ENCODE measurements around the gene VAC14.
"Not testable (repeated sequence)": the region's sequence is repeated elsewhere in the genome, so short reads cannot be mapped to it uniquely, and the experiment has no call there.

VAC14 gene

DNA sequence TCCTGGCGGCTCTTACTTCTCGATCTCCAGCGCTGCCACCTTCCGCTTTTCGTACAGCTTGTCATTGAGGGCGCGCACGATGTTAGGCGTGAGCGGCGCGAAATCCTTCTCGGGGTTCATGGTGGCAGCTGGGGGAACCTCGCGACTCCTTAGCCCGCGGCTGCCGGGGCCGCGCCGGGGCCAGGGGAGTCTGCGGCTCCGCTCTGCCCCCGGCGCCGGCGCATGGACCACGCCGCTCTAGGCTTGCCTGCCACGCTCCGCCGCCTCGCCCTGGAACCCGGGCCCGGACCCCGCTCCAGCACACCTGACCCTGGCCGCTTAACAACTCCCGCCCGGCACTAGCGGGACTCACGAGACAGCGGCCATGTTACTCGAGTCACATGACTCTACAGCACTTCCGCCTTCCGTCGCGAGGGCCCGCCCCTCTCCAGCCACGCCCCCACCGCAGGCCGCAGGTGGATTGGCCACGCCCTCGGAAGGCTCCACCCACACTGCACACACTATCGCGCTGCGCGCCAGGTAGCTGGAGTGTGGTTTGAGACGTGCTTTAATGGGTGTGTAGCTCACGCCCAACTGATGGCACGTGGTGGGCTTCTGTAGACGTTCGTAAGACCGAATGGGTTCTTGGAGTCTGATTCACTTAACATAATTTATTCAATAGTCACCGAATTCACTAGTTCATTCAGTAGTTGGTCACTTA is at the start of gene VAC14:
VAC14 (minus strand) TSS at position 378 of the 700 bp plus-strand sequence; CDS start at position 120, 258 bp downstream.
- peak; percentile 91 for DNase-seq

DNA sequence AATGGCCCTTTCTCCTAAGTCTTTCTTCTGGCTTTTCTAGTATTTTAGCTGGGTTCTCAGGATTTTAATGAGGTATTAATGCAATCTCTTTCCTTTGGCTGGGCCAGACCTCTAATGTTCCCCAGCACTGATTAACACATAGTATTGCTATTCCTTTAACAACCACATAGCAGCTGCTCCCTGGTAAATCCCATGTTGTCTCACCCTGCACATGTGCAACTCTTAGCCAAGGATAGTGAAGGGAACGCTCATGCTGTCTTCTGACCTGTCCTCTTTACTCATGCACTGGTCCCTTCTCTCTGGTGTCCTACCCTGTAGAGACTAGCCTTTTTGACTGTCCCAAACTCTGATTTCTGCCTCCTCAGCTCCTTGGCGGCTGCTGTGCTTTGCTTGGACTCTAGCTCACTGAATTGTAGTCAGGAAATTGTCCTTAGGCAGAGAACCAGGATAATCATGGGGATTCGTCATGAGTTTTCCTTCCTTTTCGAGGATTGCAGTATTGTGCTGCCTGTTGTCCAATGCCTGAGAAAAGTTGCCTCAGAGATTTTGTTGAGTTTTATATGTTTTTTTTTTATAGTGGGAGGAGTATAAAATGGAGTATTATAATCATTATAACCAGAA is 22.6 kb upstream of the VAC14 start:
- not testable (repeated sequence) for DNase-seq

DNA sequence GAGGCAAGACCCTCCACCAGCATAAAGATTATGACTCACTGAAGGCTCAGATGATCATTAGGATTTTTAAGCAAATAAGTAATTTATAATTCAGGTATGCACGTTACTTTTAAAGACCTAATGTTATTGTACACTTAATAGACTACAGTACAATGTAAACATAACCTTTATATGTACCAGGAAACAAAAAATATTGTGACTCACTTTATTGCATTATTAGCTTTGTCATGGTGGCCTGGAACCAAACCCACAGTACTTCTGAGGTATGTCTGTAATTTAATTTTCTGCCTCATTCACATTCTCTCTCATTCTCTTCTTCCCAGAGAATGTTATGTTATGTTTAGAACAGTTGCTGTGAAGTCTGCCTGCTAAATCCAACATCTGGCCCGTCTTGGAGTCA is 21.8 kb upstream of the VAC14 start:
- DNase-seq, result not testable (repeated sequence)

GRCh38 chr16:70818088-70818487 is 17.1 kb upstream of the VAC14 start:
- not testable (repeated sequence) for DNase-seq

- peak; percentile 10 for DNase-seq
These were observed 8.6 kb upstream of the VAC14 start for GRCh38 chr16:70809392-70810060.

- DNase-seq, result no peak
These were observed 7.4 kb upstream of the VAC14 start for GRCh38 chr16:70808371-70808770.

GRCh38 chr16:70805787-70806186 is 4.8 kb upstream of the VAC14 start:
- DNase-seq, result no peak

- no peak for DNase-seq
These were observed 4.4 kb upstream of the VAC14 start for GRCh38 chr16:70805380-70805779.

DNA sequence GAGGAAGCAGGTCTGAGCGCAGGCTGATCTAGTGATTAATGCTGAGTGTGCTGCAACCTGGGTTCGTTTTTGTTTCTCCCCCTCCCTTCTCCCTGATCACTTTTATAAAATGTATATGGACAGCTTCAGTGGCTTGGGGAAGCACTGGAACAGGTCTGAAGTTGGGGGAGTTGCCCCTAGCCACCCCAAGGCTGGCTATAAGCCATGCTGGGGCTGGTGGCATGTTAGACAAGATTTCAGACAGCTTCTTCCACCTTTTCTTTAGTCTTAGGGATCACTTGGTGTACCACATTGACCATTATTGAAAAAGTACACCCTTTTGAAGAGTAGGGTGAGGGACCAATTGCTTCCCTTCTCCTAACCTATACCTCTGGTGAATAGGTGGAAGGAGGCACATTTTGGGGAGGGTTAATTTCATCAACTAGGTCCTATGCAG is 3.8 kb upstream of the VAC14 start:
- no peak for DNase-seq

DNA sequence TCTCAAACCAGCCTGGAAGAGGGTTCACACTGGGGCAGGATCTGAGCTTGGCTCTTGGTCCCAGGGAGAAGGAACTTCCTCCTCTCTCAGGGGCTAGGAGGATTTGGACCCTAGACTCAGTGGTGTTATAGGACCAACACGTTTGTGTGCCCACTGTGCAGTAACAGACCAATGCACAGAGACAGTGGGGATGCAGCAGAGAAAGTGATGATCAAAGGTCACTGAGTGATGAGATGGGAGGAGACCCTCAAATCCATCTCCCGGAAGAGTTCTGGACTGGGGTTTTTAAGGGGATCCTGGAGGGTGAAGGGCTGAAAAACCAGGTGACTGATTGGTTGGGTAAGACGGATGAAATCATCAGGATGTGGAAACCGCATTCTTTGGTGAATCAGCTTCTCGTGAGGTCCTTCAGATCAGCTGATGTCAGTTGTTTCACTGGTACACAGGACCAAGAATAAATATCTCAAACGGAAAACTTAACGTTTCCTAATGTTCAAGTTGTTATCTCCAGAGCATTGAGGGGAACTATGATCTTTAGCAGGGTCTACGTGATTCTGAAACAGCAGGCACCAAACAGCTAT is 3.3 kb upstream of the VAC14 start:
- no peak for DNase-seq

DNA sequence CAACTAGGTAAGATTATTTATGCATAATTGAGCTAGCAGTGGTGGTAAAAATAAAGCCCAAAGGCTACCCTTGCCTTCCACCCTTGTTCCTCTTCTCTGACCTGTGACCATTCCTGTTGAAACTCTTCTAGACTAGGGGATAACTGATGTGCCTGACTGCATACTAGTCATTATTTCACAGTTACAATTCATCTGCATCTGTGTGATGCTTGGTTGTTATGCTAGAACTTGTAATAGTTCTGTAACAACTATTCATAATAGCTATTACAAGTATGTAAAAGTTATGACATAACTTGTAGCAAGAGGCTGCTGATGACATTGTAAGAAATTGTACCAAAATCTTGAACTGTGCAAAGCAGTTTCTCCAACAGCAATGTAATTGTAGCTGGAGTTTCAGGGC is 2.4 kb upstream of the VAC14 start:
- DNase-seq, result no peak

DNA sequence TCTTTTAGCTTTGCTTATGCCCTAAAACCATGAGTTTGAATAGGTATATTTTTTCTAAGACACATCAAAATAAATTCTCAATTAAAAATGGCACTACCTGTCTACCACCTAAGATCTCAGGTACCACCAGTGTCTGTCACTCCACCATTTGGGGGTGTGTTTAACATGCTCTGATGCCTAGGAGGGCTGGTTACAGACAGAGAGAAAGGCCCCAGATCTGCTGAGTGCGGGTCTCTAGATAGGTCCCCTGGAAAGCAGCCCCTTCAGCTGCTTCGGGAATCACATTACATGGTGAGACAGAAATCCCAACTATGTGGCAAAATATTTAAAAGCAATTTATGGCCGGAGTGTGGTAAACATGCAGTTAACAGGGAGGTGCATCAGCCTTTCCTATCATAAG is 653 bp upstream of the VAC14 start:
- no peak for DNase-seq

DNA sequence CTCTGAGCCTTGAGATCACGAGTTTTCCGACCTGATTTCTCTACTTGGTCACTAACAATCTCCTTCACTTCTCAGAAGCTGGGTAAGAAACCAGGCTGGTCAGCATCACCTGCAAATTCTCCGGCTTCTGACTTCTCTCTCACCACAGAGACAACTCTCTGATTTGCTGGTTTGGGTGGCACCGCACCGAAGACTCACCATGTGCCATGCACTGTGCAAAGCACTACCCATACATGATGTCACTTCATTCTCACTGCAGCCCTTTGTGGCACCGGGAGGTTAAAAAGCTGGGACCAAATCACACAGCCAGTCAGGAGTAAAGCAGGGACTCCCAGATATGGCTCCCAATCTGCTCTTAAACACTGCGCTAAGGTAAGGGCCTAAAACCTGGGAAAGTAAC is 647 bp downstream of the VAC14 start:
- DNase-seq, result no peak

- no peak for DNase-seq
These were observed 4.7 kb downstream of the VAC14 start for GRCh38 chr16:70796301-70796700.

GRCh38 chr16:70795296-70795912 is 5.6 kb downstream of the VAC14 start:
- no peak for DNase-seq

DNA sequence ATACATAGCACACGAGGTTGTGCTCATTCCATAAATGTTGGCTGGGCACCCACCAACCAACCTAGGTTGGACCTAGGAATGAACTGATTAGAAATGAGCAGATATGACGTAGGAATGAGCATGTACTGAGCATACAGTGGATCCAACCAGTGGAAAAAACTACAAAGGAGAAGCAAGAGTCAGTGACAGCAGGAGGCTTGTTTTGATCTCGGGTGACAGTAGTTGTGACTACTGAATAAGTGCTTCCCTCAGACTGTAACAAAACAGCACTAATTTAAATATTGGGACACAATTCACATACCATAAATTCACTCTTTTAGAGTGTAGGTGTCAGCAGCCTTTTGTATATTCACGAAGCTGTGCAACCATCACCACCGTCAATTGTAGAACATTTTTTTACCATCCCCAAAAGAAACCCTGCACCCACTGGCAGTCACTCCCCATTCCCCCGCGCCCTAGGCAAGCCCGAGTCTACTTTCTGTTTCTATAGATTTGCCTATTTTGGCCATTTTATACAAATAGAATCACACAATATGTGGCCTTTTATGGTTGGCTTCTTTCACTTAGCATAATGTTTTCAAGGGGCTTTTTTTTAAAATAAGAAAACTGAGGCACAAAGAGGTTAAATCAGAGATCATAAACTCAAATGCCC is 7.0 kb downstream of the VAC14 start:
- DNase-seq, result no peak

- no peak for DNase-seq
These were observed 10.1 kb downstream of the VAC14 start for GRCh38 chr16:70790815-70791214.

GRCh38 chr16:70789595-70790447 is 11.1 kb downstream of the VAC14 start:
- DNase-seq, result no peak

- no peak for DNase-seq
These were observed 12.0 kb downstream of the VAC14 start for GRCh38 chr16:70788668-70789594.

DNA sequence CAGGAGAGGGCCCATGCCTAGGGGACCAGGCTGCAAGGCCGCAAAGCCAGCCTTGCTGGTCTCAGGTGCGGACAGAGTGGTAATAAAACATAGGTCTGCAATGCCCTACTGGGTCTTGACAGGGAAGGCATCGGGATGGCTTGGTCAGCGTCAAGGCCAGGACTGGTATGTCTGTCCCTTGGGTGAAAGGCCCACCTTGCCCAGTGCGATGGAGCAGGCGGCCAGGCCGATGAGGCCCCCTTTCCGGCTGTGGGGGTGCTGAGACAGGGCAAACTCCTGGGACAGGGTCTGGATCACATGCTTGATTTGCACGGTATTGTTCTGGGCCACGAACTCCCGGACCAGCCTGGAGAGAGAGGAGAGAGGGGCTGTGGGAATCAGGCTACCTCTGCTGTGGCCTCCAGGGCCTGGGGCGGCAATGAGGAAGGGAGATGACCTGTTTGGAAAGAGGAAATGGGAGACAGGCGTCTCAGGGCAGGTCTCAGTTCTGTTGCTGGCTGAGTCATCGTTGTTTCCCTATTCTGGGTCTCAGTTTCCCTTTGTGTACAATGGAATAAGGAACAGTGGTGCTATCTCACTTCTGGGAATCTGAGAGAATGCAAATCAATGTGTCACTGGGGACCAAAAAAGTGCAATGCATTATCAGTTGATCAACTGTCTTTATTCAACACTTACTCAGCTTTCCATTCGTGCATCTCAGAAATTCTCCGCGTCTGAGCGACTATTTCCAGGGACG is 14.8 kb downstream of the VAC14 start:
- no peak for DNase-seq

Data from NCI-H345 (cell line).